ENCODE results near the gene NSMF.
"Not testable (repeated sequence)": the region's sequence is repeated elsewhere in the genome, so short reads cannot be mapped to it uniquely, and the experiment has no call there.

Gene NSMF

GRCh38 chr9:137452761-137453642 is 6.1 kb downstream of the NSMF start:
- TF ChIP-seq, protein P1, sequence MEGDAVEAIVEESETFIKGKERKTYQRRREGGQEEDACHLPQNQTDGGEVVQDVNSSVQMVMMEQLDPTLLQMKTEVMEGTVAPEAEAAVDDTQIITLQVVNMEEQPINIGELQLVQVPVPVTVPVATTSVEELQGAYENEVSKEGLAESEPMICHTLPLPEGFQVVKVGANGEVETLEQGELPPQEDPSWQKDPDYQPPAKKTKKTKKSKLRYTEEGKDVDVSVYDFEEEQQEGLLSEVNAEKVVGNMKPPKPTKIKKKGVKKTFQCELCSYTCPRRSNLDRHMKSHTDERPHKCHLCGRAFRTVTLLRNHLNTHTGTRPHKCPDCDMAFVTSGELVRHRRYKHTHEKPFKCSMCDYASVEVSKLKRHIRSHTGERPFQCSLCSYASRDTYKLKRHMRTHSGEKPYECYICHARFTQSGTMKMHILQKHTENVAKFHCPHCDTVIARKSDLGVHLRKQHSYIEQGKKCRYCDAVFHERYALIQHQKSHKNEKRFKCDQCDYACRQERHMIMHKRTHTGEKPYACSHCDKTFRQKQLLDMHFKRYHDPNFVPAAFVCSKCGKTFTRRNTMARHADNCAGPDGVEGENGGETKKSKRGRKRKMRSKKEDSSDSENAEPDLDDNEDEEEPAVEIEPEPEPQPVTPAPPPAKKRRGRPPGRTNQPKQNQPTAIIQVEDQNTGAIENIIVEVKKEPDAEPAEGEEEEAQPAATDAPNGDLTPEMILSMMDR (IDR thresholded peaks at IDR 0.05; ENCODE audit: low read depth, low read length): no peak
- H3K4me3 ChIP-seq (ENCODE audit: low read depth, low read length): no peak overlapping the region
- in situ Hi-C loops (cut with HindIII; ENCODE audit: low sequenced_read_pairs): no loop called here
- no peak for DNase-seq (ENCODE audit: low read depth, low spot score)

GRCh38 chr9:137452006-137452760 is 7.0 kb downstream of the NSMF start:
- no peak for DNase-seq (ENCODE audit: low read depth, low spot score)
- in situ Hi-C loops (cut with HindIII; ENCODE audit: low sequenced_read_pairs): no loop called here
- no peak overlapping the region for H3K4me3 ChIP-seq (ENCODE audit: low read depth, low read length)
- TF ChIP-seq, protein P1 (IDR thresholded peaks at IDR 0.05; ENCODE audit: low read depth, low read length): no peak

- DNase-seq (ENCODE audit: low read depth, low spot score); in situ Hi-C loops (cut with HindIII; ENCODE audit: low sequenced_read_pairs); H3K4me3 ChIP-seq (ENCODE audit: low read depth, low read length): not testable (repeated sequence)
These were observed 7.7 kb downstream of the NSMF start for GRCh38 chr9:137451264-137452005.

DNA sequence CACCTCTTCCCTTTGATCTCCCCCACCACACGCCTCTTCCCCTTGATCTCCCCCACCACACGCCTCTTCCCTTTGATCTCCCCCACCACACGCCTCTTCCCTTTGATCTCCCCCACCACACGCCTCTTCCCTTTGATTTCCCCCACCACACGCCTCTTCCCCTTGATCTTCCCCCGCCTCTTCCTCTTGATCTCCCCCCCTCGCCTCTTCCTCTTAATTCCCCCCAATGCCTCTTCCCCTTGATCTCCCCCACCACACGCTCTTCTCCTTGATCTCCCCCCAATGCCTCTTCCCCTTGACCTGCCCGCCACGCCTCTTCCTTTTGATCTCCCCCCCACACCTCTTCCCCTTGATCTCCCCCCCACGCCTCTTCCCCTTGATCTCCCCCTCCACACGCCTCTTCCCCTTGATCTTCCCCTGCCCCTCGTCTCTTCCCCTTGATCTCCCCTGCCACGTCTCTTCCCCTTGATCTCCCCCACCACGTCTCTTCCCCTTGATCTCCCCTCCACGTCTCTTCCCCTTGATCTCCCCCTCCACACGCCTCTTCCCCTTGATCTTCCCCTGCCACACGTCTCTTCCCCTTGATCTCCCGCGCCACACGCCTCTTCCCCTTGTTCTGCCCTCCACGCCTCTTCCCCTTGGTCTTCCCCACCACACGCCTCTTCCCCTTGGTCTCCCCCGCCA is 8.5 kb downstream of the NSMF start:
- in situ Hi-C loops (cut with HindIII; ENCODE audit: low sequenced_read_pairs); H3K4me3 ChIP-seq (ENCODE audit: low read depth, low read length); DNase-seq (ENCODE audit: low read depth, low spot score): not testable (repeated sequence)

DNA sequence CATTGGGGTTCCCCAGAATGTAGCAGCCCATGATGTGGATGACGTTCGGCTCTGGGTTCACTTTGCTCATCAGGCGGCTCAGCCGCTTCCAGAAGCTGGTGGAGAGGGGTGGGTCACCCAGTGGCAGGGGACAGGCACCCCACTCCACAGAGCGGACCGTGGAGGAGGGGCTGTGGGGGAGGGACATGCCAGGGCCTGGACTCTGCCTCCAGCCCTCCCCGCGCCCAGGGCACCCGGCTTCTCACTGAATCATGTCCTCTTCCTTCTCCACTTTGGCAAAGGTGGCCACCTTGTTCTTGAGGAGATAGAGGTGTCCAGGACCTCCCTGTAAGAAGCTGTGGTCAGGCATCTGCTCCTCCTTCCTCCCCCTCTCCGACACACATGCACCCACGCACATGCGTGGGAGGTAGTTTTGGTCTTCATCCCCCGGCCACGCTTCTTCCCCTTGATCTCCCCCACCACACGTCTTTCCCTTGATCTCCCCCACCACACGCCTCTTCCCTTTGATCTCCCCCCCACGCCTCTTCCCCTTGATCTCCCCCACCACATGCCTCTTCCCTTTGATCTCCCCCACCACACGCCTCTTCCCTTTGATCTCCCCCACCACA is 9.1 kb downstream of the NSMF start:
- DNase-seq (ENCODE audit: low read depth, low spot score): no peak

GRCh38 chr9:137449081-137449844 is 9.9 kb downstream of the NSMF start:
- H3K4me3 ChIP-seq (ENCODE audit: low read depth, low read length): no peak overlapping the region
- TF ChIP-seq, protein P1 (IDR thresholded peaks at IDR 0.05; ENCODE audit: low read depth, low read length): no peak
- DNase-seq (ENCODE audit: low read depth, low spot score): no peak
- in situ Hi-C loops (cut with HindIII; ENCODE audit: low sequenced_read_pairs): no loop called here

More for the DNA sequence above, 9.1 kb downstream of the NSMF start:
- in situ Hi-C loops (cut with HindIII; ENCODE audit: low sequenced_read_pairs): no loop called here
- no peak overlapping the region for H3K4me3 ChIP-seq (ENCODE audit: low read depth, low read length)
- TF ChIP-seq, protein P1 (IDR thresholded peaks at IDR 0.05; ENCODE audit: low read depth, low read length): no peak

All from astrocyte of the spinal cord (primary cell).